Transverse colon (tissue), 4 donors: ENCODE measurements around the gene SLC39A9. TPM values are rescaled to one million over a fixed set of nuclear protein-coding genes. Genes with fewer than 3 reads are reported as not detected.

Experiments used
- DNase-seq: peaks from one replicate; pipeline ENCODE4 v3.0.0-alpha.2; 2019
- H3K27ac ChIP-seq, 4 donors: fragments of 200-600 bp; sonication (generic); 2 replicates each; pipeline ENCODE4 v1.5.1; 2016 to 2018; ENCODE audit warnings: inconsistent platforms in 4 of 4
- H3K27me3 ChIP-seq: fragments of 200-600 bp; sonication (generic); 2 replicates; pipeline ENCODE4 v1.5.1; 2017; ENCODE audit warnings: inconsistent platforms
- H3K36me3 ChIP-seq, 4 donors: fragments of 200-600 bp; sonication (generic); 2 replicates each; pipeline ENCODE4 v1.5.1; 2017 to 2019; ENCODE audit warnings: inconsistent platforms in 4 of 4
- H3K4me1 ChIP-seq, 4 donors: fragments of 200-600 bp; sonication (generic); 2 replicates each; pipeline ENCODE4 v1.5.1; 2017 to 2020; ENCODE audit warnings: inconsistent platforms in 4 of 4
- H3K4me3 ChIP-seq, 4 donors: fragments of 200-600 bp; sonication (generic); 1 replicate in 1 of 4; 2 replicates in 3 of 4; pipeline versions ENCODE4 v1.5.1 to v1.6.1; 2017 to 2019; ENCODE audit warnings: inconsistent platforms in 4 of 4
- H3K9me3 ChIP-seq, 2 donors: fragments of 200-600 bp; sonication (generic); 2 replicates each; pipeline ENCODE4 v1.5.1; 2017 to 2019; ENCODE audit warnings: inconsistent platforms in 2 of 2
- CTCF ChIP-seq, 5 experiments: fragments of 200-600 bp in 3 of 5; fragments of 450-650 bp in 2 of 5; sonication (generic) in 3 of 5; IDR thresholded peaks; 1 replicate in 2 of 5; 2 replicates in 3 of 5; pipeline ENCODE4 v1.5.1; 2016 to 2017; ENCODE audit warnings: antibody characterized with exemption in 5 of 5, inconsistent platforms in 3 of 5, mild to moderate bottlenecking in 2 of 5, moderate library complexity in 1 of 5
- EP300 ChIP-seq: sonication (generic); formaldehyde crosslinking; IDR thresholded peaks from one replicate; pipeline ENCODE4 v1.6.1; 2017; ENCODE audit warnings: antibody characterized with exemption, low read depth
- POLR2A ChIP-seq: fragments of 450-650 bp; IDR thresholded peaks from one replicate; pipeline ENCODE4 v1.6.1; 2016; ENCODE audit warnings: antibody characterized with exemption, mild to moderate bottlenecking, moderate library complexity
- POLR2AphosphoS5 ChIP-seq, 3 donors: sonication (generic); formaldehyde crosslinking; IDR thresholded peaks; one replicate each; pipeline ENCODE4 v1.6.1; 2016; ENCODE audit warnings: antibody characterized with exemption in 3 of 3
- WGBS, 2 donors: methylation state at CpG; one replicate each; pipeline ENCODE4 v1.1.5; 2018; ENCODE audit warnings: low coverage in 1 of 2; 5-methylcytosine and 5-hydroxymethylcytosine counted together
- in situ Hi-C, 4 donors: fragments of 200-750 bp; cut with MboI; loops; one replicate each; pipeline versions ENCODE4 v1.15.0 to v1.15.1; 2017; ENCODE audit warnings: low sequenced_read_pairs in 3 of 4, low pct_ligation_motif_present in 1 of 4, low pct_unique_long_range_greater_than_20kb in 1 of 4
- intact Hi-C: fragments of 100-400 bp; cut with DNase I; formaldehyde crosslinking; loops from one replicate; pipeline ENCODE4 v1.15.1; 2023; ENCODE audit warnings: low total_unique reads
- total RNA-seq, 4 donors: library from RNA; depleted of rRNA; stranded (reverse); fragments of >200 nt; gene quantifications; one replicate each; pipeline ENCODE4 v1.1.0, GENCODE V29; 2016

SLC39A9 gene
- total RNA-seq, 4 donors from 2014 or later, result 24.5 to 103 (median 72.2) TPM

- H3K27me3 ChIP-seq, result peaks cover 56% of the 10 kb centered on the region
- TF ChIP-seq CTCF (IDR thresholded peaks at IDR 0.05) (no peak), POLR2A (no peak), EP300 (no peak), POLR2AphosphoS5 (IDR thresholded peaks at IDR 0.05) (no peak)
- in situ Hi-C loops, result no loop called here
- no peak overlapping the region for H3K4me3 ChIP-seq
- H3K4me1 ChIP-seq, result peaks cover 5 to 17% (median 15%) of the 10 kb centered on the region in 4 donors
- DNase-seq, result no peak
- WGBS, 2 donors, result 79% methylated on average over 4 of the region's 4 CpGs; no CpG with 5 or more reads in 1 of the 2 donors
- H3K36me3 ChIP-seq, result no peaks in the 10 kb centered on the region
- intact Hi-C loops, result no loop called here
- H3K27ac ChIP-seq, result no peak overlapping the region
- no peaks in the 10 kb centered on the region for H3K9me3 ChIP-seq
These were observed 89.3 kb downstream of the SLC39A9 start for GRCh38 chr14:69487771-69488170.

GRCh38 chr14:69489495-69489894 lies 91.0 kb downstream of the SLC39A9 start:
- H3K4me1 ChIP-seq, result peaks cover 0 to 6% (median 6%) of the 10 kb centered on the region in 4 donors
- intact Hi-C loops (no loop called here), in situ Hi-C loops (no loop called here)
- H3K36me3 ChIP-seq, result no peaks in the 10 kb centered on the region
- DNase-seq, result no peak
- peaks cover 39% of the 10 kb centered on the region for H3K27me3 ChIP-seq
- no peak overlapping the region for H3K27ac ChIP-seq
- TF ChIP-seq POLR2A (no peak), EP300 (no peak), CTCF (IDR thresholded peaks at IDR 0.05) (no peak), POLR2AphosphoS5 (IDR thresholded peaks at IDR 0.05) (no peak)
- H3K9me3 ChIP-seq, result no peaks in the 10 kb centered on the region
- no peak overlapping the region for H3K4me3 ChIP-seq

- intact Hi-C loops (no loop called here), in situ Hi-C loops (no loop called here)
- no peak overlapping the region for H3K27ac ChIP-seq
- DNase-seq, result no peak
- H3K27me3 ChIP-seq, result peaks cover 30% of the 10 kb centered on the region
- no peaks in the 10 kb centered on the region for H3K4me1 ChIP-seq
- WGBS, 2 donors, result 46 to 84% methylated on average over 5 to 7 of the region's 7 CpGs
- no peak for TF ChIP-seq POLR2A
- TF ChIP-seq EP300, result no peak
- TF ChIP-seq POLR2AphosphoS5 (IDR thresholded peaks at IDR 0.05), result no peak
- no peak for TF ChIP-seq CTCF (IDR thresholded peaks at IDR 0.05)
- no peak overlapping the region for H3K4me3 ChIP-seq
- H3K36me3 ChIP-seq, result no peaks in the 10 kb centered on the region
- no peaks in the 10 kb centered on the region for H3K9me3 ChIP-seq
These were observed 91.9 kb downstream of the SLC39A9 start for GRCh38 chr14:69490219-69490918.

- intact Hi-C loops, result no loop called here
- WGBS, 2 donors, result 78 to 87% methylated on average over 3 of the region's 3 CpGs
- H3K4me3 ChIP-seq, result no peak overlapping the region
These were observed 92.7 kb downstream of the SLC39A9 start for GRCh38 chr14:69491193-69491592.

More at GRCh38 chr14:69491193-69491592, 92.7 kb downstream of the SLC39A9 start:
- in situ Hi-C loops, result no loop called here
- TF ChIP-seq POLR2A (no peak), EP300 (no peak), POLR2AphosphoS5 (IDR thresholded peaks at IDR 0.05) (no peak), CTCF (IDR thresholded peaks at IDR 0.05) (no peak)
- DNase-seq, result no peak
- no peaks in the 10 kb centered on the region for H3K9me3 ChIP-seq
- H3K27ac ChIP-seq, result no peak overlapping the region
- H3K27me3 ChIP-seq, result peaks cover 22% of the 10 kb centered on the region
- no peaks in the 10 kb centered on the region for H3K4me1 ChIP-seq
- no peaks in the 10 kb centered on the region for H3K36me3 ChIP-seq
